D341Med (cell line): ENCODE measurements around the gene CCDC30.
"Not testable (repeated sequence)": the region's sequence is repeated elsewhere in the genome, so short reads cannot be mapped to it uniquely, and the experiment has no call there.

ENCODE experiments used
- DNase-seq: peaks from one replicate; pipeline ENCODE4 v3.0.0; 2012; ENCODE audit warnings: low spot score

CCDC30 gene

DNA sequence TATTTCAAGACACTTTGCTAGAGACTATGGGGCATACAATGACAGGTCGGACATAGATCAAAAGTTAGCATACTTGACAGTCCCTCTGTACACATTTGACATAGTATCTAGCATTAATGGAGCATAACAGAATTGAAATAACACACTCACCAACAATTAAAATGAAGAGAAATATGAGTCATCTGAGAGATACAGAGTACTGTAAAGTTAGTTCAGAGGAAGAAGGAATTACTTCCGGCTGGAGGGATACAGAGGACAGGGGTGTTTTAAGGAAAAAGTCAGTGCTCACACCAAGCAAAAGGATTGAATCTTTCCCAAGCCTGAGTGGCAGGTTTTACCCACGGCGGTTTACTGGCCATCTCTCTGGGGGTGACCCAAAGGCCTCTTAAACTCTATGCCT is 9.7 kb upstream of the CCDC30 start:
- no peak for DNase-seq

DNA sequence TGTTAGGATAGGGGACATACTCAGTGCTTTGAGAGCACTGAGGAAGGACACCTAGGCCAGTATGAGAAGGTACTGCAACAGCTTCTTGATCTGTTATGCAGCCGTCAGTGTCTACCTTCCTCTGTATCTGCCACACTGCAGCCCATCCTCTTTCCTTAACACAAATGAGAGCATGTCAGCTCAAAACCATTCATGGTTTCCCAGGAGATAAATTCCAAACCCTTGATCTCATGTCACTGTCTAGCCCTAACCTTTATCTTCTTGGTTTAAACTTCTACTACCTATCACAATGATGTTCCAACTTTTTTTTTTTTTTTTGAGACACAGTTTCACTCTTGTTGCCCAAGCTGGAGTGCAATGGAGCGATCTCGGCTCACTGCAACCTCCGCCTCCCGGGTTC is 8.7 kb upstream of the CCDC30 start:
- DNase-seq = no peak

GRCh38 chr1:42456010-42456753 is 6.9 kb upstream of the CCDC30 start, which contains the start of the genes PPCS and ZMYND12:
Gene PPCS, plus strand, starts transcription at chr1:42456543. Its CDS starts 23 bp downstream, at chr1:42456566.
Gene ZMYND12, minus strand, starts transcription at chr1:42456022. Its CDS starts 25 bp downstream, at chr1:42455997.
- peak; percentile 91 for DNase-seq

DNA sequence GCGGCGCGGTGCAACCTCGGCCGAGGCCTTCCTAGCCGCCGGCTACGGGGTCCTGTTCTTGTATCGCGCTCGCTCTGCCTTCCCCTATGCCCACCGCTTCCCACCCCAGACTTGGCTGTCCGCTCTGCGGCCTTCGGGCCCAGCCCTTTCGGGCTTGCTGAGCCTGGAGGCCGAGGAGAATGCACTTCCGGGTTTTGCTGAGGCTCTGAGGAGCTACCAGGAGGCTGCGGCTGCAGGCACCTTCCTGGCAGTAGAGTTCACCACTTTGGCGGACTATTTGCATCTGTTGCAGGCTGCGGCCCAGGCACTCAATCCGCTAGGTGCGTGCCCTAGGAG is 6.4 kb upstream of the CCDC30 start:
- DNase-seq = no peak

- no peak for DNase-seq
Measured at GRCh38 chr1:42461196-42461595, 1.9 kb upstream of the CCDC30 start.

- DNase-seq = no peak
Measured at GRCh38 chr1:42463921-42464320, 835 bp downstream of the CCDC30 start.

- no peak for DNase-seq
Measured at GRCh38 chr1:42466030-42466429, 2.9 kb downstream of the CCDC30 start.

DNA sequence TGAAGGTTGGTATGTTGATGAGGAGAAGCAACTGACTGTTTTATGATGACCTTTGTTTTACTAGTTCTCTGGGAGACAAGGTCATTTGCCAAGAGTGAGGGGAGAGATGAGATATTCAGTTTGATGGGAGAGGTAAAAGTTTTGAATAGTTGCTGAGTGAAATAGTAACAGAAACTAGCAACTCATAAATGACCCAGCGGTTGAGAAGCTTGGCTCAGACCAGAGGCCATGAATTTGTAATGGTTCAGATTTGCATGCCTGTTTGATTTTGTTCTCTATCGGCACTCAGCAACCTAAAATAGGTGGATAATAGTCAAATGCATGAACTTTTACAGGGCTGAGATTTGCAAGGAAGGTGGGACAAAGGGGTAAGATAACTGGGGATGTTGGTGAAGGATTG is 6.6 kb downstream of the CCDC30 start:
- no peak for DNase-seq

DNA sequence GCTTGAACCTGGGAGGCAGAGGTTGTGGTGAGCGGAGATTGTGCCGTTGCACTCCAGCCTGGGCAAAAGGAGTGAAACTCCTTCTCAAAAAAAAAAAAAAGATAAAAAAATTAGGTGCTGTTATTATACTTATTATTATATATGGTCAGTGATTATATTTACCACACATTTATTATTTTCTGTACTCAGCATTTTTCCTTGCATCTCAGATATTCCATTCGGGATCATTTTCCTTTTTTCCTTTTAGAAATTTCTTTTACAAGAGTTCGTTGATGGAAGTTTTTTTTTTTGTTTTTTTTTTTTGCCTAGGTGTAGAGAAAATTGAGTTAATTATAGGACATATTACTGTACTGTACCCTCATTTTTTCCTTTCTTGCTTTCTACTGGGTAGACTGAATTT is 13.5 kb downstream of the CCDC30 start:
- DNase-seq = no peak

DNA sequence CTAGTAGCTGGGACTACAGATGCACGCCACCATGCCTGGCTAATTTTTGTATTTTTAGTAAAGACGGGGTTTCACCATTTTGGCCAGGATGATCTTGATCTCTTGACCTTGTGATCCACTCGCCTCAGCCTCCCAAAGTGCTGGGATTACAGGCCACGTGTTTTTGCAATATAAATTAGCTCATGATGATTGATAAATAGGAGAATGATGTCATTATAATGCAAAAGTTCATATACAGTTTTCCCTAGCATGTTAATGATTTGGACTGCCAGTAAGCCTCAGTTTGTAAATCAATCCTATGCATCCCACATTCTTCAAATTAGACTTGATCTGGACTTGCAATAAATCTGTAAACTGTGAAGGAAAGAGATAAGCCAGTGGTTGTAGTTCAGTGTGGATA is 14.3 kb downstream of the CCDC30 start:
- not testable (repeated sequence) for DNase-seq

- no peak for DNase-seq
Measured at GRCh38 chr1:42477775-42478174, 14.7 kb downstream of the CCDC30 start.

DNA sequence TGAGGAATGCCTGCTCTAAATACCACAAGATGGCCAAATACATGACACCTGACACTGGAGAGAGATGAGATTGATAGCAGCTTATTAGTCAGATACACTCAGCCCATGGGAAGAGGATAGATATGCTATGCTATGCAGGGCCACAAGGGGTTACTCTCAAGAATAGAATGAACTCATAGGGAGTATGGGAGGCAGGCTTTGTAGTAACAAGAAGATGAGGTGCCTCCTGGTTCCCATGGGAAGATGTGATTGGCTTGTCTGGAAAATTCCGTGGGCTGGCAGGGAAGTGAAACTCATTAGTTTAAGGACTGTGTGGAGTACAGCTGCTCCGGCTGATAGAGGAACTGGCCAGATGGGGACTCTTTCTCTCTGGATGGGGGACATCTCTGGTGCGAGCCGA is 16.5 kb downstream of the CCDC30 start:
- DNase-seq = peak; percentile 47

DNA sequence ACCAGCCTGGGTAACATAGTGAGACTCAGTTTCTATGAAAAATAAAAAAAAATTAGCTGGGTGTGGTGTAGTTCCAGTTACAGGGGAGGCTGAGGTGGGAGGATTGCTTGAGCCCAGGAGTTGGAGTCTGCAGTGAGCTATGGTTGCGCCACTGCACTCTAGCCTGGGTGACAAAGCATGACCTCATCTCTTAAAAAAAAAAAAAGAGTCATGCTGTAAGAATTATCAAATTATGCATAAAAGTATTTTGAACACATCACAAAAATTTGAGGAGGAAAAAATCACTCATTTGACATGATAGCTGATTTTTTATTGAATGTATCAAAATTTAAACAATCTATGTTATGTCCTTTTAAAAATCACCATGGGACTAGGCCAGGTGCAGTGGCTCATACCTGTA is 17.8 kb downstream of the CCDC30 start:
- DNase-seq = no peak

DNA sequence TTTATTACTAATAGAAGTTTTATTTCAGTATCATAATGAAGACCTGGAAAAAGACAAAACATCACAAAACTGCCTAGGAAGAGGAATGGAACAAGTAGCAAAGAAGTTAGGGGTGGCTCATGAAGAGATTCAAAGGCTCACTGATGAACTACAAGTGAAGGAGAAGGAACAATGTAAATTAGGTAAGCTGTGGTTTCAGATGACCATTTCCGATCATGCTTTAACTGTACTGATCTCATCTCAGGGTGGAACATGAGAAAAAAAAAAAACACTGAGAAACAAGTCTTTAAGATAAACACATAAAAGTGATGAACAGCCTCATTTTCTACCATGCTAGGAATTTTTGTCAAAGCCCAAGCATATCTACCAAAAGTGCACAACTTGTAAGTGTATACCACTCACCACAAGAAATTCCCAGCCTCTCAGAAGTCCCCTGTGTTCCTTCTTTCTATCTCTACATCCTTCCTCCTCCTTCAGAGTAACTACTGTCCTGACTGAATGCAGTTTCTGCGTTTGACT is 19.6 kb downstream of the CCDC30 start:
- no peak for DNase-seq

GRCh38 chr1:42484382-42484781 is 21.3 kb downstream of the CCDC30 start:
- no peak for DNase-seq

- DNase-seq = no peak
Measured at GRCh38 chr1:42490237-42490636, 27.2 kb downstream of the CCDC30 start.

DNA sequence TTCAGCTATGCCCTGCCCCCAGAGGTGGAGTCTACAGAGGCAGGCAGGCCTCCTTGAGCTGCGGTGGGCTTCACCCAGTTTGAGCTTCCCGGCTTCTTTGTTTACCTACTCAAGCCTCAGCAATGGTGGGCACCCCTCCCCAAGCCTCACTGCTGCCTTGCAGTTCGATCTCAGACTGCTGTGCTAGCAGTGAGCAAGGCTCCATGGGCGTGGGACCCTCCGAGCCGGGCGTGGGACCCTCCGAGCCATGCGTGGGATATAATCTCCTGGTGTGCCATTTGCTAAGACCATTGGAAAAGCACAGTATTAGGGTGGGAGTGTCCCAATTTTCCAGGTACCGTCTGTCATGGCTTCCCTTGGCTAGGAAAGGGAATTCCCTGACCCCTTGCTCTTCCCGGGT is 38.9 kb downstream of the CCDC30 start:
- not testable (repeated sequence) for DNase-seq

GRCh38 chr1:42504535-42505128 is 41.5 kb downstream of the CCDC30 start:
- DNase-seq = no peak

- no peak for DNase-seq
Measured at GRCh38 chr1:42506576-42506975, 43.5 kb downstream of the CCDC30 start.

- DNase-seq = not testable (repeated sequence)
Measured at GRCh38 chr1:42511581-42512155, 48.6 kb downstream of the CCDC30 start.

GRCh38 chr1:42518908-42519307 is 55.8 kb downstream of the CCDC30 start:
- no peak for DNase-seq

- no peak for DNase-seq
Measured at GRCh38 chr1:42523171-42523570, 60.1 kb downstream of the CCDC30 start.

GRCh38 chr1:42524330-42524729 is 61.2 kb downstream of the CCDC30 start:
- DNase-seq = no peak
